SU-DHL-6 (cell line): ENCODE data around the gene RNF225.

Source experiments
- H2AFZ ChIP-seq: fragments of 200-600 bp; sonication (generic); 2 replicates; pipeline ENCODE4 v1.6.1; 2014; ENCODE audit warnings: low read depth, mild to moderate bottlenecking, moderate library complexity, mixed read lengths, antibody characterized with exemption, low read length; ENCODE audit not compliant: severe bottlenecking
- H3F3A ChIP-seq: fragments of 200-600 bp; shearing (Covaris generic); 2 replicates; pipeline ENCODE4 v1.6.0; 2016; ENCODE audit warnings: antibody characterized with exemption, mild to moderate bottlenecking; ENCODE audit not compliant: insufficient read depth
- H3K27ac ChIP-seq: fragments of 200-600 bp; sonication (generic); 2 replicates; pipeline ENCODE4 v1.5.1; 2016; ENCODE audit warnings: low read depth, mild to moderate bottlenecking, low read length, moderate library complexity, mixed read lengths
- H3K27me3 ChIP-seq: fragments of 200-600 bp; sonication (generic), shearing (Covaris generic); 2 replicates; pipeline ENCODE4 v1.6.0; 2014; ENCODE audit warnings: mild to moderate bottlenecking, low read length
- H3K36me3 ChIP-seq: fragments of 200-600 bp; sonication (generic); 2 replicates; pipeline ENCODE4 v1.6.1; 2014; ENCODE audit warnings: mild to moderate bottlenecking, low read length, mixed read lengths
- H3K4me2 ChIP-seq: fragments of 300-600, 200-600 bp; shearing (Covaris generic), sonication (generic); 2 replicates; pipeline ENCODE4 v1.6.0; 2014; ENCODE audit warnings: low read length, low read depth, mild to moderate bottlenecking; ENCODE audit not compliant: poor library complexity, severe bottlenecking
- H3K4me3 ChIP-seq: fragments of 200-600 bp; sonication (generic); 2 replicates; pipeline ENCODE4 v1.5.1; 2014; ENCODE audit warnings: antibody characterized with exemption, low read length, mild to moderate bottlenecking, mixed read lengths; ENCODE audit not compliant: insufficient read depth, poor library complexity, severe bottlenecking
- H3K79me2 ChIP-seq: fragments of 200-600 bp; sonication (generic); 2 replicates; pipeline ENCODE4 v1.6.1; 2014; ENCODE audit warnings: mild to moderate bottlenecking, low read length, moderate library complexity; ENCODE audit not compliant: insufficient read depth
- H3K9ac ChIP-seq: fragments of 200-600 bp; sonication (generic); 2 replicates; pipeline ENCODE4 v1.7.0; 2014; ENCODE audit warnings: mild to moderate bottlenecking, low read length
- H3K9me2 ChIP-seq: fragments of 200-600 bp; sonication (generic); replicated peaks from 2 replicates; pipeline ENCODE4 v1.6.1; 2014; ENCODE audit warnings: low read length; ENCODE audit not compliant: insufficient read depth
- H3K9me3 ChIP-seq: fragments of 200-600 bp; sonication (generic); 2 replicates; pipeline ENCODE4 v1.6.1; 2014; ENCODE audit warnings: low read length, mixed read lengths; ENCODE audit not compliant: insufficient read depth
- H4K20me1 ChIP-seq: fragments of 200-600 bp; sonication (generic); 2 replicates; pipeline ENCODE4 v1.6.1; 2014; ENCODE audit warnings: low read depth, mild to moderate bottlenecking, antibody characterized with exemption, low read length, moderate library complexity, mixed read lengths
- EZH2phosphoT487 ChIP-seq: fragments of 200-600 bp; sonication (generic), shearing (Covaris generic); conservative IDR thresholded peaks from 2 replicates; pipeline ENCODE4 v1.6.1; 2018; ENCODE audit warnings: mild to moderate bottlenecking, antibody characterized with exemption, low read length, moderate library complexity, mixed read lengths
- TF ChIP-seq, protein P1 (sequence below): fragments of 200-600 bp; sonication (generic); IDR thresholded peaks from one replicate; pipeline ENCODE4 v1.5.1; 2017; ENCODE audit warnings: antibody characterized with exemption, mild to moderate bottlenecking, low read length, moderate library complexity; ENCODE audit not compliant: insufficient read depth, poor library complexity, severe bottlenecking

The RNF225 gene

DNA sequence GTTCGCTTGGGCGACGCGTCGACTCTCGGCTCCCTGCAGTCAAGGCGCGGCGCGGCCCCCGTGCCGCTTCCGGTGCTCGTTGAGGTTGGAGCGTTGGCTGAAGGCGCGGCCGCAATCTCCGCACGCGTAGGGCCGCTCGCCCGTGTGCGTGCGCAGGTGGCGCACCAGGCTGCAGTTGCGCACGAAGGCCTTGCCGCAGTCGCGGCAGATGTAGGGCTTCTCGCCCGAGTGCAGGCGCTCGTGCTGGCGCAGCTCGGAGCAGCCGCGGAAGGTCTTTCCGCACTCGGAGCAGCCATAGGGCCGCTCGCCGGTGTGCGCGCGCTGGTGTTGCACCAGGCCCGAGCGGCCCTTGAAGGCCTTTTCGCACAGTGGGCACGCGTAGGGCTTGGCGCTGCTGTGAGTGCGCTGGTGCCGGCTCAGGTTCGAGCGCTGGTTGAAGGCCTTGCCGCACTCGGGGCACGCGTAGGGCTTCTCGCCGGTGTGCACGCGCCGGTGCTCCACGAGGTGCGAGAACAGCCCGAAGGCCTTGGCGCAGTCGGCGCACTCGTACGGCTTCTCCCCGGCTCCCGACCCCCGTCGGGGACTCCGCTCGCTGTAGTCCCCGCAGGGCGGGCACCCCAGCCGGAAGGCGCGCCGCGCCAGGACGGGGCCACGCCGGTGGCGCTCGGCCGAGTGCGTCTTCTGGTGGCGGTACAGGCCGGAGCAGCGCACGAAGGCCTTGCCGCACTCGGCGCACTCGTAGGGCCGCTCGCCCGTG, 27.6 kb upstream of the RNF225 start:
- Histone ChIP-seq H2AFZ (no peak overlapping the region), H3K9ac (no peak overlapping the region), H3K4me3 (no peak overlapping the region), H3K27ac (no peak overlapping the region), H3K9me3 (no peaks in the 10 kb centered on the region), H3K9me2 (no peaks in the 10 kb centered on the region), H3K79me2 (no peaks in the 10 kb centered on the region), H3K36me3 (no peaks in the 10 kb centered on the region), H4K20me1 (no peaks in the 10 kb centered on the region), H3K4me2 (no peak overlapping the region), H3F3A (0 out of 2 replicates have a peak, but pooled peaks cover 3% of the 10 kb centered on the region), H3K27me3 (no peaks in the 10 kb centered on the region)
- no peak for TF ChIP-seq EZH2phosphoT487
- TF ChIP-seq, protein P1, sequence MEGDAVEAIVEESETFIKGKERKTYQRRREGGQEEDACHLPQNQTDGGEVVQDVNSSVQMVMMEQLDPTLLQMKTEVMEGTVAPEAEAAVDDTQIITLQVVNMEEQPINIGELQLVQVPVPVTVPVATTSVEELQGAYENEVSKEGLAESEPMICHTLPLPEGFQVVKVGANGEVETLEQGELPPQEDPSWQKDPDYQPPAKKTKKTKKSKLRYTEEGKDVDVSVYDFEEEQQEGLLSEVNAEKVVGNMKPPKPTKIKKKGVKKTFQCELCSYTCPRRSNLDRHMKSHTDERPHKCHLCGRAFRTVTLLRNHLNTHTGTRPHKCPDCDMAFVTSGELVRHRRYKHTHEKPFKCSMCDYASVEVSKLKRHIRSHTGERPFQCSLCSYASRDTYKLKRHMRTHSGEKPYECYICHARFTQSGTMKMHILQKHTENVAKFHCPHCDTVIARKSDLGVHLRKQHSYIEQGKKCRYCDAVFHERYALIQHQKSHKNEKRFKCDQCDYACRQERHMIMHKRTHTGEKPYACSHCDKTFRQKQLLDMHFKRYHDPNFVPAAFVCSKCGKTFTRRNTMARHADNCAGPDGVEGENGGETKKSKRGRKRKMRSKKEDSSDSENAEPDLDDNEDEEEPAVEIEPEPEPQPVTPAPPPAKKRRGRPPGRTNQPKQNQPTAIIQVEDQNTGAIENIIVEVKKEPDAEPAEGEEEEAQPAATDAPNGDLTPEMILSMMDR: no peak

DNA sequence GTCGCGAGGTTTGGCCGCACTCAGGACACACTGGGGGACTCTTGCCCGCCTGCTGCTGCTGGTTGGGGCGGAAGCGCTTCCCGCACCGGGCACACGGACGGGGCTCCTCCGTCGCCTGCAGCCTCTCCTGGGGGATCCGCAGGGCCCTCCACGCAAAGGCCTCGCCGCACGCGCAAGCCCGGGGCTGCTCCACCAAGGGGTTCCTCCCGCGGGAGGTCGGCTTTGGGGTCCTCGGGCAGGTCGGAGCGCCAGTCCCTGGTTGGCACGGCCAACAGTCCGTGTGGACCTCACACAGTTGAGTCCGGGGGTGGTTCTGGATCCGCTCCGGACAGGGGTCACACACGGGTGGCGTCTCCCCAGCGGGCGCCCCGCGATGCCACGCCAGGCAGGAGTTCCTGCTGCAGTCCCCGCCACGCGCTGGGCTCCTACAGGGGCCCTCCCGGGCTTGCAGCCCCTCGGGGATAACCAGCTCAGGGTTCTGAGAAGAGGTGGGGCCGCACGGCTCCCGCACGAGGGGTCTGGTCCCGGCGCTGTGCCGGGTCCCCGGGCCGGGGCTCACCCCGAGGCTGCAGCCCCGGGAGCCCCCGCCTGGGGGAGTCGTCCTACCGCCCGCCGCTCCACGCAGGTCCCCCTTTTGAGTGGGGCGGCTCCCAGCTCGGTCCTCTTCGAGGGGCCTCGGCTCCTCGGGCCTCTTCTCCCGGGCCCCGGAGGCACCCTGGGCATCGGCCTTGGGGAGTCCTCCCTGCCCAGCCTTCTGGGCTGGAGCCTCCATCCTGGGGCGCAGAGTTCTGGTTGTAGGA, 26.7 kb upstream of the RNF225 start:
- Histone ChIP-seq H3K27ac (no peak overlapping the region), H3K9me2 (no peaks in the 10 kb centered on the region), H2AFZ (no peak overlapping the region), H3K36me3 (no peaks in the 10 kb centered on the region), H4K20me1 (no peaks in the 10 kb centered on the region), H3F3A (0 out of 2 replicates have a peak, but pooled peaks cover 3% of the 10 kb centered on the region), H3K4me2 (no peak overlapping the region), H3K9me3 (no peaks in the 10 kb centered on the region), H3K4me3 (no peak overlapping the region), H3K27me3 (no peaks in the 10 kb centered on the region), H3K9ac (no peak overlapping the region), H3K79me2 (no peaks in the 10 kb centered on the region)
- TF ChIP-seq, protein P1: no peak
- no peak for TF ChIP-seq EZH2phosphoT487

DNA sequence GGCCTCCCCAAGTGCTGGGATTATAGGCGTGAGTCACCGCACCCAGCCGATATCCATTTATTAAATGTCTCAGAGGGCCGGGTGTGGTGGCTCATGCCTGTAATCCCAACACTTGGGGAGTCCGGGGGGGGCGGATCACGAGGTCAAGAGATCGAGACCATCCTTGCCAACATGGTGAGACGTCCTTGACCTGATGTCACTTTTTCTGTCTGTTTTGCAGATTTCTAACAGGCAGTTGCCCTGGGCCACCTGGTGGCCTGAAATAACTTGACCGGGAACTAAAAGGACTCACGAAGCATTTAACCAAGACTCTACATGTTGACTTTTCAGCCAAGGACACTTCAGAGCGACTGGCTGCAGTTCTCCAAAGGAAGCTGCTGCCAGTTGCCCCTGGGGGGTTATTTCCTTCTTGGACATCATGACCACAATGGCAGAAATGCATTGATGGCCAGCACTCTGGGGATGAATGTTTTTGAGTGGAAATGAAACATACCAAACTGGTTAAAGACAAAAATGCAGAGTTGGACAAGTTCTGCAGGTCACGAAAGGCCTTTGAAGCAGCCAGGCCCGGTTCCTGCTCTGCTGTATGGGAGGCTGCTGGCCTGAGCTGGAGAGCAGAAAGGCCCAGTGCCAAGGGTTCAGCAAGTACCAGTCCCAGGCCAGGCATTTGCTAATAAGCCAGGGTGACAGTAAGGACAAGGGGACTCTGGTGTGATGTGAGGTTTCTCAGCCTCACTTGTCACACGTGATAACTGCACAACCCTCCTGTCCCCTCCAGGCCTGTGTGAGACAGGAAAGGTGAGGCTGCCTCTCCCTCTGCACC, 22.9 kb upstream of the RNF225 start:
- no peaks in the 10 kb centered on the region for H4K20me1 ChIP-seq
- no peak overlapping the region for H2AFZ ChIP-seq
- H3K27ac ChIP-seq: no peak overlapping the region
- TF ChIP-seq, protein P1: no peak
- no peak for TF ChIP-seq EZH2phosphoT487
- H3K27me3 ChIP-seq: no peaks in the 10 kb centered on the region
- H3K36me3 ChIP-seq: no peaks in the 10 kb centered on the region
- H3K4me2 ChIP-seq: no peak overlapping the region
- H3K79me2 ChIP-seq: no peaks in the 10 kb centered on the region
- no peak overlapping the region for H3K4me3 ChIP-seq
- no peaks in the 10 kb centered on the region for H3K9me2 ChIP-seq
- no peaks in the 10 kb centered on the region for H3K9me3 ChIP-seq
- H3K9ac ChIP-seq: no peak overlapping the region
- H3F3A ChIP-seq: no peaks in the 10 kb centered on the region
